Neural cell (in vitro differentiated cells): Measurements from ENCODE around the gene PROM2. TPM values are rescaled to one million over a fixed set of nuclear protein-coding genes. Genes with fewer than 3 reads are reported as not detected.

Experiments used
- H2AFZ ChIP-seq: fragments of 200-600, 300-800 bp; sonication (generic), shearing (Covaris generic); 2 replicates; pipeline ENCODE4 v1.6.0; 2014; ENCODE audit warnings: low read depth, mild to moderate bottlenecking, antibody characterized with exemption, low read length, moderate library complexity
- H3F3A ChIP-seq: fragments of 200-600 bp; shearing (Covaris generic); 2 replicates; pipeline ENCODE4 v1.6.1; 2016; ENCODE audit warnings: mild to moderate bottlenecking, moderate library complexity, mixed read lengths, antibody characterized with exemption, low read length; ENCODE audit not compliant: insufficient read depth, poor library complexity, severe bottlenecking
- H3K27ac ChIP-seq: fragments of 200-600, 300-800 bp; sonication (generic), shearing (Covaris generic); 2 replicates; pipeline ENCODE4 v1.5.1; 2014; ENCODE audit warnings: mild to moderate bottlenecking, low read length, moderate library complexity
- H3K27me3 ChIP-seq: fragments of 300-800, 200-600 bp; sonication (generic), shearing (Covaris generic); 2 replicates; pipeline ENCODE4 v1.6.0; 2014; ENCODE audit warnings: mild to moderate bottlenecking, low read depth, low read length, moderate library complexity; ENCODE audit not compliant: insufficient read depth
- H3K36me3 ChIP-seq: fragments of 300-800, 200-600 bp; sonication (generic), shearing (Covaris generic); 2 replicates; pipeline ENCODE4 v1.5.1; 2014; ENCODE audit warnings: mild to moderate bottlenecking, antibody characterized with exemption, low read length, moderate library complexity; ENCODE audit not compliant: insufficient read depth
- H3K4me2 ChIP-seq: fragments of 300-800, 200-600 bp; sonication (generic), shearing (Covaris generic); 2 replicates; pipeline ENCODE4 v1.6.0; 2014; ENCODE audit warnings: mild to moderate bottlenecking, low read length
- H3K4me3 ChIP-seq: fragments of 300-800, 200-600 bp; sonication (generic), shearing (Covaris generic); 2 replicates; pipeline ENCODE4 v1.5.1; 2014; ENCODE audit warnings: mild to moderate bottlenecking, low read length, moderate library complexity
- H3K79me2 ChIP-seq: fragments of 200-600 bp; shearing (Covaris generic); replicated peaks from 2 replicates; pipeline ENCODE4 v1.6.0; 2014; ENCODE audit warnings: mild to moderate bottlenecking, low read length, moderate library complexity; ENCODE audit not compliant: insufficient read depth
- H3K9ac ChIP-seq: fragments of 300-800, 200-600 bp; sonication (generic), shearing (Covaris generic); 2 replicates; pipeline ENCODE4 v1.6.1; 2016; ENCODE audit warnings: mild to moderate bottlenecking, low read length, mixed read lengths
- H3K9me2 ChIP-seq: fragments of 200-600 bp; shearing (Covaris generic); 2 replicates; pipeline ENCODE4 v1.6.1; 2016; ENCODE audit warnings: mild to moderate bottlenecking, low read length, mixed read lengths; ENCODE audit not compliant: insufficient read depth
- H3K9me3 ChIP-seq: fragments of 200-600, 300-800 bp; sonication (generic), shearing (Covaris generic); 2 replicates; pipeline ENCODE4 v1.6.1; 2016; ENCODE audit warnings: mild to moderate bottlenecking, mixed run types, low read length, moderate library complexity, mixed read lengths
- H4K20me1 ChIP-seq: fragments of 200-600 bp; shearing (Covaris generic); 2 replicates; pipeline ENCODE4 v1.6.1; 2016; ENCODE audit warnings: mild to moderate bottlenecking, mixed run types; ENCODE audit not compliant: insufficient read depth
- EP300 ChIP-seq: fragments of 450-650 bp; conservative IDR thresholded peaks from 2 replicates; pipeline ENCODE4 v1.6.1; 2014; ENCODE audit warnings: antibody characterized with exemption, mild to moderate bottlenecking, moderate library complexity; ENCODE audit not compliant: poor library complexity, severe bottlenecking
- EZH2 ChIP-seq: fragments of 200-600, 300-800 bp; shearing (Covaris generic), sonication (generic); IDR thresholded peaks from 2 replicates; pipeline ENCODE4 v1.6.1; 2014; ENCODE audit warnings: antibody characterized with exemption, low read length, borderline replicate concordance, mild to moderate bottlenecking; ENCODE audit not compliant: insufficient read depth, poor library complexity, severe bottlenecking
- MXI1 ChIP-seq: fragments of 450-650 bp; conservative IDR thresholded peaks from 2 replicates; pipeline ENCODE4 v1.6.1; 2014; ENCODE audit warnings: antibody characterized with exemption, mild to moderate bottlenecking; ENCODE audit not compliant: poor library complexity, severe bottlenecking
- POLR2AphosphoS5 ChIP-seq: IDR thresholded peaks from 2 replicates; pipeline ENCODE4 v1.6.1; 2012
- RAD21 ChIP-seq: fragments of 450-650 bp; conservative IDR thresholded peaks from 2 replicates; pipeline ENCODE4 v1.6.1; 2014; ENCODE audit warnings: antibody characterized with exemption, mild to moderate bottlenecking, moderate library complexity
- SMC3 ChIP-seq: fragments of 450-650 bp; conservative IDR thresholded peaks from 2 replicates; pipeline ENCODE4 v1.6.1; 2014; ENCODE audit warnings: antibody characterized with exemption, mild to moderate bottlenecking, moderate library complexity; ENCODE audit not compliant: poor library complexity
- TAF1 ChIP-seq: IDR thresholded peaks from 2 replicates; pipeline ENCODE4 v1.6.1; 2012; ENCODE audit warnings: low read depth
- polyA plus RNA-seq: library from polyadenylated mRNA; depleted of rRNA; stranded (reverse); fragments of >200 nt; gene quantifications from 2 replicates; pipeline ENCODE4 v1.2.3, GENCODE V29; 2014
- TF ChIP-seq, protein P1 (sequence below): IDR thresholded peaks from 2 replicates; pipeline ENCODE4 v1.6.1; 2012; ENCODE audit warnings: borderline replicate concordance
- TF ChIP-seq, protein P2 (sequence below): fragments of 450-650 bp; IDR thresholded peaks from 2 replicates; pipeline ENCODE4 v1.5.1; 2014; ENCODE audit warnings: antibody characterized with exemption, mild to moderate bottlenecking, moderate library complexity; ENCODE audit not compliant: poor library complexity, severe bottlenecking

PROM2 gene
- polyA plus RNA-seq, 1 donor from 2014 or later = 2.2 TPM

DNA sequence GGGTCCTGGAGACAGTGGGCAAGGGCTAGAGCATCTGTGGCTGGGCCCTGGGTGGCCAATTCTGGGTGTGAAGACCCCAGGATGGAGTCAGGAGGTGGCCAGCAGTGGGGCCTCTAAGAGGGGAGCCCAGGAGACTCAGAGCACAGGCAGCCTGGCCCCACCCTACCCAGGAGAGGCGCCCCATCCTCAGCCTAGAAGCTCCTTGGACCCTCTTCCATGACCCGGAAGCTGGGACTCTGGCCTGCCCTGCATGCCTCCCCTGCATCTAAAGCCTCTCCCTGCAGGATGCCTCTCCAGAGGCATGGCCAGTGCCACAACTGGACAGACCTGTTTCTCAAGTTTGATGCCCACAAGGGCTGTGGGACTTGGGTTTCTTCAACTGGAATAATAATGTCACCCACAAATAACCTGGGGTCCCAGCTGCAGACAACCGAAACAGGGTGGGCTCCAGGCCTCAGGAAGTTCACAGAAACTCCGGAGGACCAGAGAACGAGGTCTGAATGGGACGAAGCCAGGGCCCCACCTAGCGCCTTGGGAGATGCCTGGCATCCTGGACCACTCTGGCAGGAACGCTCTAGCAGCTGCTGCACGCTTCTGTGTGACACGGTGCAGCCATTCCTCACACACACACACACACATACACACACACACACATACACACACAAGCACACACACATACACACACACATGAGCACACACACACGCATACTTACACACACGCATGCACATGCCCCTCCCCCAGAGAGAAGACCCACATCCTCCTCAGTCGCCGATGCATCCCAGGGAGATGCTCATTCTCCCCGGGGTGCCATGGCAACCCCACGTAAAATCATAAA is 39.3 kb downstream of the PROM2 start:
- Histone ChIP-seq H2AFZ (no peak overlapping the region), H3K9me2 (no peaks in the 10 kb centered on the region), H3K27ac (no peak overlapping the region), H3K4me3 (no peak overlapping the region), H3K9ac (no peak overlapping the region), H4K20me1 (no peaks in the 10 kb centered on the region), H3F3A (no peaks in the 10 kb centered on the region), H3K4me2 (no peak overlapping the region), H3K79me2 (no peaks in the 10 kb centered on the region), H3K36me3 (no peaks in the 10 kb centered on the region), H3K9me3 (peaks cover 15% of the 10 kb centered on the region), H3K27me3 (no peaks in the 10 kb centered on the region)
- no peak for TF ChIP-seq EZH2
- TF ChIP-seq TAF1 = no peak
- no peak for TF ChIP-seq RAD21
- TF ChIP-seq, protein P1, sequence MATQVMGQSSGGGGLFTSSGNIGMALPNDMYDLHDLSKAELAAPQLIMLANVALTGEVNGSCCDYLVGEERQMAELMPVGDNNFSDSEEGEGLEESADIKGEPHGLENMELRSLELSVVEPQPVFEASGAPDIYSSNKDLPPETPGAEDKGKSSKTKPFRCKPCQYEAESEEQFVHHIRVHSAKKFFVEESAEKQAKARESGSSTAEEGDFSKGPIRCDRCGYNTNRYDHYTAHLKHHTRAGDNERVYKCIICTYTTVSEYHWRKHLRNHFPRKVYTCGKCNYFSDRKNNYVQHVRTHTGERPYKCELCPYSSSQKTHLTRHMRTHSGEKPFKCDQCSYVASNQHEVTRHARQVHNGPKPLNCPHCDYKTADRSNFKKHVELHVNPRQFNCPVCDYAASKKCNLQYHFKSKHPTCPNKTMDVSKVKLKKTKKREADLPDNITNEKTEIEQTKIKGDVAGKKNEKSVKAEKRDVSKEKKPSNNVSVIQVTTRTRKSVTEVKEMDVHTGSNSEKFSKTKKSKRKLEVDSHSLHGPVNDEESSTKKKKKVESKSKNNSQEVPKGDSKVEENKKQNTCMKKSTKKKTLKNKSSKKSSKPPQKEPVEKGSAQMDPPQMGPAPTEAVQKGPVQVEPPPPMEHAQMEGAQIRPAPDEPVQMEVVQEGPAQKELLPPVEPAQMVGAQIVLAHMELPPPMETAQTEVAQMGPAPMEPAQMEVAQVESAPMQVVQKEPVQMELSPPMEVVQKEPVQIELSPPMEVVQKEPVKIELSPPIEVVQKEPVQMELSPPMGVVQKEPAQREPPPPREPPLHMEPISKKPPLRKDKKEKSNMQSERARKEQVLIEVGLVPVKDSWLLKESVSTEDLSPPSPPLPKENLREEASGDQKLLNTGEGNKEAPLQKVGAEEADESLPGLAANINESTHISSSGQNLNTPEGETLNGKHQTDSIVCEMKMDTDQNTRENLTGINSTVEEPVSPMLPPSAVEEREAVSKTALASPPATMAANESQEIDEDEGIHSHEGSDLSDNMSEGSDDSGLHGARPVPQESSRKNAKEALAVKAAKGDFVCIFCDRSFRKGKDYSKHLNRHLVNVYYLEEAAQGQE = no peak
- TF ChIP-seq POLR2AphosphoS5 = no peak
- no peak for TF ChIP-seq SMC3
- TF ChIP-seq EP300 = no peak
- TF ChIP-seq, protein P2, sequence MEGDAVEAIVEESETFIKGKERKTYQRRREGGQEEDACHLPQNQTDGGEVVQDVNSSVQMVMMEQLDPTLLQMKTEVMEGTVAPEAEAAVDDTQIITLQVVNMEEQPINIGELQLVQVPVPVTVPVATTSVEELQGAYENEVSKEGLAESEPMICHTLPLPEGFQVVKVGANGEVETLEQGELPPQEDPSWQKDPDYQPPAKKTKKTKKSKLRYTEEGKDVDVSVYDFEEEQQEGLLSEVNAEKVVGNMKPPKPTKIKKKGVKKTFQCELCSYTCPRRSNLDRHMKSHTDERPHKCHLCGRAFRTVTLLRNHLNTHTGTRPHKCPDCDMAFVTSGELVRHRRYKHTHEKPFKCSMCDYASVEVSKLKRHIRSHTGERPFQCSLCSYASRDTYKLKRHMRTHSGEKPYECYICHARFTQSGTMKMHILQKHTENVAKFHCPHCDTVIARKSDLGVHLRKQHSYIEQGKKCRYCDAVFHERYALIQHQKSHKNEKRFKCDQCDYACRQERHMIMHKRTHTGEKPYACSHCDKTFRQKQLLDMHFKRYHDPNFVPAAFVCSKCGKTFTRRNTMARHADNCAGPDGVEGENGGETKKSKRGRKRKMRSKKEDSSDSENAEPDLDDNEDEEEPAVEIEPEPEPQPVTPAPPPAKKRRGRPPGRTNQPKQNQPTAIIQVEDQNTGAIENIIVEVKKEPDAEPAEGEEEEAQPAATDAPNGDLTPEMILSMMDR = no peak
- no peak for TF ChIP-seq MXI1

DNA sequence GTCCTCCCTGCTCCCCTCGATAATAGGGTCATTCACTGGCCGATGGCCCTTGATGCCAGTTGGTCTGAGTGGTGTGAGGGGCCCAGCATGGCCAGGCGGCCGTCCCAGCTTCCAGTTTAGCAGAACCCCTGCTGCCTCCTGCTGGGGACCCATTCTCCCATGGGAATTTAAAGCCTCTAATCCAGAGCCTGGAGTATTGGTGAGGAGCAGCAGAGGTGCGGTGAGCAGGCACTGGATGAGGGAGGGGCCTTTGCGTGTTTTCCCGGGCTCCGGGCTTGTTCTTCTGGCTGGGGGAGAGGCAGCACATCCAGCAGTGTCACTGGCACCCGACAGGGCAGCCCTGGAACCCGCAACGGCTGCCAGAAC is 40.3 kb downstream of the PROM2 start:
- no peak overlapping the region for H3K9ac ChIP-seq
- no peak overlapping the region for H3K4me2 ChIP-seq
- H3F3A ChIP-seq = no peaks in the 10 kb centered on the region
- TF ChIP-seq, protein P2 = no peak
- TF ChIP-seq MXI1 = no peak
- TF ChIP-seq POLR2AphosphoS5 = no peak
- TF ChIP-seq SMC3 = no peak
- TF ChIP-seq, protein P1 = no peak
- no peak for TF ChIP-seq EP300
- TF ChIP-seq EZH2 = no peak
- no peak for TF ChIP-seq RAD21
- no peak for TF ChIP-seq TAF1
- H3K27ac ChIP-seq = no peak overlapping the region
- H3K9me3 ChIP-seq = peaks cover 15% of the 10 kb centered on the region
- H3K27me3 ChIP-seq = no peaks in the 10 kb centered on the region
- no peak overlapping the region for H3K4me3 ChIP-seq
- no peaks in the 10 kb centered on the region for H4K20me1 ChIP-seq
- no peaks in the 10 kb centered on the region for H3K9me2 ChIP-seq
- no peaks in the 10 kb centered on the region for H3K36me3 ChIP-seq
- no peaks in the 10 kb centered on the region for H3K79me2 ChIP-seq
- no peak overlapping the region for H2AFZ ChIP-seq
